NCI-H2171 treated with DMSO at 0.1 percent for 48 hours (cell line): Measurements from ENCODE around the gene ST3GAL2.
"Not testable (repeated sequence)": the region's sequence is repeated elsewhere in the genome, so short reads cannot be mapped to it uniquely, and the experiment has no call there.

ENCODE experiments used
- DNase-seq: peaks from one replicate; lab custom pipeline; 2025; lab: John Stamatoyannopoulos, UW

ST3GAL2 gene

GRCh38 chr16:70467113-70467512, 28.2 kb upstream of the ST3GAL2 start:
- DNase-seq, result no peak

GRCh38 chr16:70466805-70467076, 27.8 kb upstream of the ST3GAL2 start:
- no peak for DNase-seq

- DNase-seq, result no peak
These were observed 27.3 kb upstream of the ST3GAL2 start for GRCh38 chr16:70465999-70466804.

- no peak for DNase-seq
These were observed 24.3 kb upstream of the ST3GAL2 start for GRCh38 chr16:70463235-70463634.

- DNase-seq, result no peak
These were observed 21.9 kb upstream of the ST3GAL2 start for GRCh38 chr16:70460737-70461261.

GRCh38 chr16:70457446-70458166, 18.7 kb upstream of the ST3GAL2 start:
- no peak for DNase-seq

- DNase-seq, result no peak
These were observed 17.0 kb upstream of the ST3GAL2 start for GRCh38 chr16:70455910-70456309.

GRCh38 chr16:70454222-70455034, 15.5 kb upstream of the ST3GAL2 start, which contains the start of gene FCSK:
Gene FCSK, plus strand, starts transcription at chr16:70454595. Its CDS starts 8,596 bp downstream, at chr16:70463191.
- peak; percentile 85 for DNase-seq

GRCh38 chr16:70453892-70454221, 15.0 kb upstream of the ST3GAL2 start:
- no peak for DNase-seq

GRCh38 chr16:70453117-70453891, 14.4 kb upstream of the ST3GAL2 start:
- DNase-seq, result no peak

GRCh38 chr16:70451004-70451340, 12.1 kb upstream of the ST3GAL2 start:
- DNase-seq, result not testable (repeated sequence)

- DNase-seq, result not testable (repeated sequence)
These were observed 11.5 kb upstream of the ST3GAL2 start for GRCh38 chr16:70450142-70451003.

- DNase-seq, result no peak
These were observed 9.2 kb upstream of the ST3GAL2 start for GRCh38 chr16:70448075-70448474.

- no peak for DNase-seq
These were observed 5.6 kb upstream of the ST3GAL2 start for GRCh38 chr16:70444249-70445063.

GRCh38 chr16:70442344-70442743, 3.4 kb upstream of the ST3GAL2 start:
- no peak for DNase-seq

GRCh38 chr16:70441406-70441990, 2.6 kb upstream of the ST3GAL2 start:
- DNase-seq, result no peak

GRCh38 chr16:70440009-70440692, 1.3 kb upstream of the ST3GAL2 start:
- DNase-seq, result peak; percentile 22

GRCh38 chr16:70438585-70438968, 323 bp downstream of the ST3GAL2 start:
- DNase-seq, result no peak
